ENCODE measurements around the gene SMIM41. TPM values are rescaled to one million over a fixed set of nuclear protein-coding genes. Genes with fewer than 3 reads are reported as not detected.
A peak's percentile ranks its signal among the peaks of the same experiment; 100 is the strongest.

The SMIM41 gene
- 10 to 100 TPM in 1 of 4 donors, 1 to 10 TPM in 3; 4.0 to 12.8 (median 4.6) TPM for total RNA-seq

DNA sequence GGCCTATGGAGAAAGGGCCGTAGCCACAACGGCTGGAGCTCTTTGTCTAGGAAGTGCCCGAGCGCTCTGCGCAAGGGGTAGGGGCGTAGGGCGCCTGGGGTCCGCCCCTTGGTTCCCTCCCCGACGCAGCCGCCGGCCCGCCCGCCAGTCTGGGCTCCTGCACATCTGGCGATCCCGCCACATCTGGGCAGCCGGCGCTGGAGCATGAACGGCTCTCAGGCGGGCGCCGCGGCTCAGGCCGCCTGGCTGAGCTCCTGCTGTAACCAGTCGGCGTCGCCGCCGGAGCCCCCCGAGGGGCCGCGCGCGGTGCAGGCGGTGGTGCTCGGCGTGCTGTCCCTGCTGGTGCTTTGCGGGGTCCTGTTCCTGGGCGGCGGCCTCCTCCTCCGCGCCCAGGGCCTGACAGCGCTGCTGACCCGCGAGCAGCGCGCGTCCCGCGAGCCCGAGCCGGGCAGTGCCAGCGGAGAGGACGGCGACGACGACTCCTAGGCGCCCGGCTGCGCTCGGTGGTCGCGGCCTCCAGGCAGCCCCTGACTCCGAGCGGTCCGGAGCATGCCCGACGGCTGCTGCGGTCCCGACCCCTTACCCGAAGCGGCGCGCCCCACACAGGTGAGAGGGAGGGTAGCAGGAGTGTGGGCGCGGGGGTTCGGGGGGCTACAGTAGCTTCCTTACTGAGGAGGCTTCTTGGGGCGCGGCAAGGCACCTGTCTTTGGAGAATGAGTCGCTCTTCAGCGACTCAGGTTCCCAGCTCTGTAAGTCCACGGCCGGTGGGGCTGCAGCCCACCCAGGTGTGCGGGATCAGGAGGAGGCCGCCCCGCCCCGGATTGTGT, at the start of gene SMIM41:
Gene SMIM41, plus strand, starts transcription at position 129 of the 827 bp plus-strand sequence. Its CDS starts 76 bp downstream, at position 205.
- no peak for ATAC-seq
- peaks cover 0 to 51% of the 10 kb centered on the region in 2 donors for H3K36me3 ChIP-seq
- peak within 1 kb of the TSS in 3 of 4 donors; percentile 61 to 83 (median 78) for H3K27ac ChIP-seq
- H3K27me3 ChIP-seq = no peaks in the 10 kb centered on the region
- peak within 1 kb of the TSS in 1 of 2 donors; percentile 40 for H3K4me3 ChIP-seq
- peak; percentile 36 to 55 for TF ChIP-seq POLR2A (IDR thresholded peaks at IDR 0.05)
- no peak for TF ChIP-seq POLR2AphosphoS5 (IDR thresholded peaks at IDR 0.05)
- 45% methylated on average over 4 of the region's 87 CpGs; no CpG with 5 or more reads in 1 of the 2 donors for WGBS, 2 donors (ENCODE audit: low coverage in 1 of 2)
- H3K4me1 ChIP-seq = peaks cover 0 to 51% (median 39%) of the 10 kb centered on the region in 3 donors
- H3K9me3 ChIP-seq = no peaks in the 10 kb centered on the region

DNA sequence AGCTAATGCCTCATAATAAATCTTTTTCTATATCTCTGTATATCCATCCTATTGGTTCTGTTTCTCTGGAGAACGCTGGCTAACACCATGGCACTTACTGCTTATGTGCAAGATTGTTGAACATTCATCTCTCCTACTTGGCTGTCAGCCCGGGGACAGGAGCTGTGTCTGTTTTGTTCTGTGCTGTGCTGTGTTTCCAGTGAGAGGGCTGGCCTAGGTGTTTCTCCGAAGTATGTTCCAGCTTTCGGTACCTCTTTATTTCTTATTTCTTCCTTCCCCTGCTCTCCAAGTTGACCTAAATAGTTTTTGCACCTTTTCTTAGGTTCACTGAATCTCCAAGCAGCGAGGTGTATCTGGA, 47.1 kb upstream of the SMIM41 start:
- H3K36me3 ChIP-seq = no peaks in the 10 kb centered on the region
- H3K4me3 ChIP-seq = peak overlapping the region; percentile 25 to 45
- peaks cover 0 to 64% (median 22%) of the 10 kb centered on the region in 3 donors for H3K4me1 ChIP-seq
- H3K27ac ChIP-seq = peak overlapping the region; percentile 91 to 98 (median 94)
- no peaks in the 10 kb centered on the region for H3K9me3 ChIP-seq
- TF ChIP-seq POLR2AphosphoS5 (IDR thresholded peaks at IDR 0.05) = peak; percentile 4
- TF ChIP-seq POLR2A (IDR thresholded peaks at IDR 0.05) = no peak
- 0% methylated on average over 3 to 5 of the region's 5 CpGs for WGBS, 2 donors (ENCODE audit: low coverage in 1 of 2)
- peak; percentile 46 for ATAC-seq
- H3K27me3 ChIP-seq = no peaks in the 10 kb centered on the region

DNA sequence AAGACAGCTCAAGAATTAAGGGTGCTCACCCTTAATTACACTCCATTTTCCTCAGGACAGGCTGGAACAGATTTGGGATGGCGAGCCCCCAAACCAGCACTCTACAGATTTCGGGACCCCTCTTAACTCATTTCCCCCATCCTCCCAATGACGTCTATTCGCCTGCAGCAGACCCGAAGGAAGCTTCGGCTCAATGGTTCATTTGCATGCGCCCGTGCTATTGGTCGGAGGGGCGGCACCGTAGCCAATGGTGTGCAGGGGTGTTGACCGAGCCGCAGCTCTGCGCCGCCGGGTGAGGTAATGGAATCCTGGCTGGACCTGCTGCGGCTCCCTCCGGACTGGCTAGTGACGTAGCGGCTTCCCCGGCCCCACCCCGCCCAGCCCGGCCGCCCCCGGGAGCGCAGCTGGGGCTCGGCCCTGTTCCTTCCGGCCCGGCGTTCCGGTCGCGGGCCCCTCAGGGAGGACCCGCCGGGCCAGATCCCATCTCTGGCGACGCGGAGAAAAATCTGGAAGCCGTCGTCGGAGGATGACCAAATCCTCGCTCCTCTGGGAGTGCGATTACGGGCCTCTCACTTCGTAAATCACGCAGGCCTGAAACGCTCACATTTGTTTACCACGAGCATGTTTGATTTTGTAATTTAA, 46.6 kb upstream of the SMIM41 start:
- H3K27me3 ChIP-seq = no peaks in the 10 kb centered on the region
- TF ChIP-seq POLR2A (IDR thresholded peaks at IDR 0.05) (peak; percentile 68 to 87), POLR2AphosphoS5 (IDR thresholded peaks at IDR 0.05) (peak; percentile 71), EP300 (IDR thresholded peaks at IDR 0.05) (peak; percentile 88)
- TF ChIP-seq, protein P1, sequence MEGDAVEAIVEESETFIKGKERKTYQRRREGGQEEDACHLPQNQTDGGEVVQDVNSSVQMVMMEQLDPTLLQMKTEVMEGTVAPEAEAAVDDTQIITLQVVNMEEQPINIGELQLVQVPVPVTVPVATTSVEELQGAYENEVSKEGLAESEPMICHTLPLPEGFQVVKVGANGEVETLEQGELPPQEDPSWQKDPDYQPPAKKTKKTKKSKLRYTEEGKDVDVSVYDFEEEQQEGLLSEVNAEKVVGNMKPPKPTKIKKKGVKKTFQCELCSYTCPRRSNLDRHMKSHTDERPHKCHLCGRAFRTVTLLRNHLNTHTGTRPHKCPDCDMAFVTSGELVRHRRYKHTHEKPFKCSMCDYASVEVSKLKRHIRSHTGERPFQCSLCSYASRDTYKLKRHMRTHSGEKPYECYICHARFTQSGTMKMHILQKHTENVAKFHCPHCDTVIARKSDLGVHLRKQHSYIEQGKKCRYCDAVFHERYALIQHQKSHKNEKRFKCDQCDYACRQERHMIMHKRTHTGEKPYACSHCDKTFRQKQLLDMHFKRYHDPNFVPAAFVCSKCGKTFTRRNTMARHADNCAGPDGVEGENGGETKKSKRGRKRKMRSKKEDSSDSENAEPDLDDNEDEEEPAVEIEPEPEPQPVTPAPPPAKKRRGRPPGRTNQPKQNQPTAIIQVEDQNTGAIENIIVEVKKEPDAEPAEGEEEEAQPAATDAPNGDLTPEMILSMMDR (IDR thresholded peaks at IDR 0.05) = peak in 1 of 4 experiments; percentile 8
- 0 to 2% methylated on average over 8 to 11 of the region's 48 CpGs for WGBS, 2 donors (ENCODE audit: low coverage in 1 of 2)

DNA sequence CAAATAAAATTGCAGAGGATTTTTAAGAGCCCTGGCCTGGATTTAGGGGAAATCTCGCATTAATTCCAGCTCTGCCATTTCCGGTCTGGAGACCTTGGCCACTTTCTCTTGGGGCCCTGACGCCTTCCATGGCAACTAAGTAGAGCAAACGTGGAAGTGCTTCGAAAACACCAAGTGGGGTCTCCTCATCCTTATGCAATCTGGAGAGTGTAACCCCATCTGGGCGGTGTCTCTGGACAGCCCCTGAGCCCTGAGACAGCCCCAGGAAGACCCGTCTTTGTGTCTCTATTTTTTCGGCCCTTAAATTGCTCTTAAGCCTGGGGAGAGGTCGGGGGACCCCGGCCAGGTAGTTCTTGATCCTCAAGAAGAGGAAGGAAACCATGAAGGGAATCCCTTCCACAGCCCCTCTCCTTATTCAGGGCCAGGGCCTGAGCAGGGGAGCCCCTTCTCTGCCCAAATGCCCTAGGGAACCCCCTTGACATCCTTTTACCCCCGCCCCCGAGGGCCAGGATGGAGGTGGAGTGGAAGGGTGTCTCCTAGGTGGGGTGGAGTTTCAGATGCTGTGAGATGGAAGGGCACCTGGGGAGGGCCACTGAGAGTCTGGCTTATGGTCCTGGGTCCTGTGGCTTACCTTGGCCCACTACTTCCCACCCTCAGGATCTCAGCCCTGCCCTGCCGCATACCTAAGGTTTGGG, 45.9 kb upstream of the SMIM41 start:
- peak overlapping the region; percentile 8 to 45 for H3K4me3 ChIP-seq
- no peak for ATAC-seq
- H3K27ac ChIP-seq = peak overlapping the region; percentile 91 to 98 (median 94)
- H3K4me1 ChIP-seq = peaks cover 0 to 72% (median 31%) of the 10 kb centered on the region in 3 donors
- WGBS, 2 donors (ENCODE audit: low coverage in 1 of 2) = 14 to 49% methylated on average over 5 to 9 of the region's 13 CpGs
- H3K27me3 ChIP-seq = no peaks in the 10 kb centered on the region
- H3K36me3 ChIP-seq = no peaks in the 10 kb centered on the region
- TF ChIP-seq POLR2A (IDR thresholded peaks at IDR 0.05) (no peak), POLR2AphosphoS5 (IDR thresholded peaks at IDR 0.05) (no peak), EP300 (IDR thresholded peaks at IDR 0.05) (no peak)
- TF ChIP-seq, protein P1 (IDR thresholded peaks at IDR 0.05) = no peak
- no peaks in the 10 kb centered on the region for H3K9me3 ChIP-seq

More for the DNA sequence above, 46.6 kb upstream of the SMIM41 start:
- H3K27ac ChIP-seq = peak overlapping the region; percentile 91 to 98 (median 94)
- no peaks in the 10 kb centered on the region for H3K9me3 ChIP-seq
- no peaks in the 10 kb centered on the region for H3K36me3 ChIP-seq
- peak overlapping the region; percentile 25 to 45 for H3K4me3 ChIP-seq
- ATAC-seq = peak; percentile 93
- H3K4me1 ChIP-seq = peaks cover 0 to 65% (median 24%) of the 10 kb centered on the region in 3 donors

DNA sequence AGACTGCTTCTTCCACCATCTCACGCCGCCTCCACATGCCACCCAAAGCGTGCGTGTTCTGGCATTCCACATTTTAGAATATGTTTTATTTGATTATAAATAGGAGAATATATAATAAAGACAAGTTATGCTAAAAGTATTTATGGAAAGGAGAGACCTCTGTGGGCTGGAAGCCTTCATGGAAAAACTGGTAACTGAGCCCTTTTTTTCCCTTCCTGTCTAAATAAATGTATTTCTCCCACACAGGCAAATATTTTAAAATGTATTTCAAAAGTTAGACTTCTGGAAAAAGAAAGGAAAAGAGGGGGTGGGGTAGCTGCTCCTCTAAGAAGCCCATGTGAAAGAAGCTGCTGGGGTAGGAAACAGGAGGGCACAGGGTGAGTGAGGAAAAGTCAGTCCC, 44.3 kb upstream of the SMIM41 start:
- no peak for ATAC-seq
- Histone ChIP-seq H3K9me3 (no peaks in the 10 kb centered on the region), H3K27me3 (no peaks in the 10 kb centered on the region), H3K4me3 (no peak overlapping the region), H3K36me3 (no peaks in the 10 kb centered on the region), H3K4me1 (peaks cover 0 to 69% (median 34%) of the 10 kb centered on the region in 3 donors), H3K27ac (peak overlapping the region in 3 of 4 donors; percentile 91 to 98 (median 98))
- TF ChIP-seq POLR2A (IDR thresholded peaks at IDR 0.05) (no peak), EP300 (IDR thresholded peaks at IDR 0.05) (no peak), POLR2AphosphoS5 (IDR thresholded peaks at IDR 0.05) (no peak)
- TF ChIP-seq, protein P1 (IDR thresholded peaks at IDR 0.05) = no peak
- 72% methylated on average over 2 of the region's 4 CpGs; no CpG with 5 or more reads in 1 of the 2 donors for WGBS, 2 donors (ENCODE audit: low coverage in 1 of 2)

Data from gastroesophageal sphincter (tissue), 4 donors.